GM12878 (cell line): ENCODE results near the gene RAD51B. TPM values are rescaled to one million over a fixed set of nuclear protein-coding genes. Genes with fewer than 3 reads are reported as not detected.

Experiments used
- ATAC-seq: fragments of 200-7000 bp; cut with Tn5 transposase; 3 replicates; pipeline ENCODE4 v1.9.1; 2020; ENCODE audit warnings: mild to moderate bottlenecking, moderate library complexity
- BruUV-seq: library from RNA; stranded (reverse); fragments of 400-500 nt; replicated peaks from 2 replicates; lab custom pipeline; 2021; lab: Mats Ljungman, UMichigan
- CTCF ChIA-PET: fragments of 300-600 bp; sonication (Branson Sonifier 250); formaldehyde crosslinking; extraction: SDS; loops from one replicate; lab custom pipeline; 2021; ENCODE audit warnings: inconsistent platforms; lab: Yijun Ruan, JAX
- POLR2A ChIA-PET: fragments of 350-600 bp; formaldehyde crosslinking; extraction: SDS; loops from one replicate; lab custom pipeline; 2021; ENCODE audit warnings: inconsistent platforms; lab: Charles Lee
- RAD21 ChIA-PET: fragments of 300-600 bp; sonication (Branson Sonifier 250); formaldehyde crosslinking; loops from one replicate; lab custom pipeline; 2023; ENCODE audit warnings: antibody characterized with exemption; ENCODE audit not compliant: unreplicated experiment; lab: Charles Lee
- SMC1A ChIA-PET: fragments of 300-600 bp; sonication (Branson Sonifier 250); formaldehyde crosslinking; loops from one replicate; lab custom pipeline; 2023; ENCODE audit not compliant: unreplicated experiment, uncharacterized antibody; lab: Charles Lee
- DNase-seq: peaks from one replicate; pipeline ENCODE4 v3.0.0-alpha.2; 2011; ENCODE audit warnings: low read depth, low spot score
- FAIRE-seq: peaks from 3 replicates; lab custom pipeline; 2011; peaks lifted over from hg19 to GRCh38; lab: Jason Lieb, UNC
- H2AFZ ChIP-seq: 2 replicates; pipeline ENCODE4 v1.6.0; 2011; ENCODE audit warnings: low read depth, low read length, control low read depth; ENCODE audit not compliant: control insufficient read depth
- H3K27ac ChIP-seq: 2 replicates; pipeline ENCODE4 v1.5.1; 2011; ENCODE audit warnings: control low read depth; ENCODE audit not compliant: control insufficient read depth, insufficient read depth
- H3K27me3 ChIP-seq, 2 experiments: replicated peaks in 1 of 2; 2 replicates each; pipeline versions ENCODE4 v1.6.0 to v1.6.1; 2011; ENCODE audit warnings: low read length in 1 of 2; ENCODE audit not compliant: control insufficient read depth in 2 of 2, insufficient read depth in 2 of 2
- H3K36me3 ChIP-seq, 2 experiments: 2 replicates each; pipeline ENCODE4 v1.5.1; 2011; ENCODE audit warnings: low read length in 1 of 2; ENCODE audit not compliant: control insufficient read depth in 2 of 2, insufficient read depth in 2 of 2
- H3K4me1 ChIP-seq: 2 replicates; pipeline ENCODE4 v1.6.1; 2011; ENCODE audit warnings: mild to moderate bottlenecking, low read length, moderate library complexity, mixed read lengths; ENCODE audit not compliant: control insufficient read depth, insufficient read depth
- H3K4me2 ChIP-seq: 2 replicates; pipeline ENCODE4 v1.6.0; 2011; ENCODE audit warnings: control low read depth; ENCODE audit not compliant: control insufficient read depth, insufficient read depth
- H3K4me3 ChIP-seq: fragments of 200-600 bp; sonication (generic); 2 replicates; pipeline ENCODE4 v1.5.1; 2016
- H3K79me2 ChIP-seq: 2 replicates; pipeline ENCODE4 v1.6.0; 2011; ENCODE audit warnings: low read length; ENCODE audit not compliant: control insufficient read depth, insufficient read depth
- H3K9ac ChIP-seq: 2 replicates; pipeline ENCODE4 v1.8.0; 2011; ENCODE audit warnings: low read length, control low read depth, mixed read lengths; ENCODE audit not compliant: control insufficient read depth, insufficient read depth
- H3K9me3 ChIP-seq: replicated peaks from 3 replicates; pipeline ENCODE4 v1.5.1; 2011; ENCODE audit warnings: mild to moderate bottlenecking, low read length; ENCODE audit not compliant: control insufficient read depth, insufficient read depth
- H4K20me1 ChIP-seq: 2 replicates; pipeline ENCODE4 v1.6.0; 2011; ENCODE audit not compliant: control insufficient read depth, insufficient read depth
- CBFB ChIP-seq: IDR thresholded peaks from 2 replicates; pipeline ENCODE4 v1.6.1; 2016; ENCODE audit warnings: antibody characterized with exemption, low read depth
- DPF2 ChIP-seq: fragments of 450-650 bp; IDR thresholded peaks from 2 replicates; pipeline ENCODE4 v1.6.1; 2017; ENCODE audit warnings: mild to moderate bottlenecking
- IRF5 ChIP-seq: fragments of 450-650 bp; IDR thresholded peaks from 2 replicates; pipeline ENCODE4 v1.6.1; 2017; ENCODE audit warnings: borderline replicate concordance
- KLF5 ChIP-seq: fragments of 450-650 bp; IDR thresholded peaks from 2 replicates; pipeline ENCODE4 v1.6.1; 2014; ENCODE audit warnings: mild to moderate bottlenecking; ENCODE audit not compliant: partially characterized antibody
- NKRF ChIP-seq: fragments of 450-650 bp; conservative IDR thresholded peaks from 2 replicates; pipeline ENCODE4 v1.6.1; 2017; ENCODE audit warnings: mild to moderate bottlenecking, moderate library complexity
- PAX5 ChIP-seq: IDR thresholded peaks from 2 replicates; pipeline ENCODE4 v1.6.1; 2011; ENCODE audit warnings: low read depth, low read length, borderline replicate concordance
- PAX8 ChIP-seq: fragments of 450-650 bp; IDR thresholded peaks from 2 replicates; pipeline ENCODE4 v1.6.1; 2017; ENCODE audit warnings: mild to moderate bottlenecking, moderate library complexity
- PRDM15 ChIP-seq: fragments of 450-650 bp; formaldehyde crosslinking; IDR thresholded peaks from 2 replicates; pipeline ENCODE4 v1.4.0; 2020; ENCODE audit warnings: mild to moderate bottlenecking, moderate library complexity
- REST ChIP-seq: IDR thresholded peaks from 2 replicates; pipeline ENCODE4 v1.6.1; 2012; ENCODE audit warnings: mild to moderate bottlenecking, low read depth, low read length
- SMC3 ChIP-seq: IDR thresholded peaks from 2 replicates; pipeline ENCODE4 v1.6.1; 2011; ENCODE audit warnings: low read length, improper control_type of control experiment, borderline replicate concordance
- ZBED1 ChIP-seq: IDR thresholded peaks from 2 replicates; pipeline ENCODE4 v1.6.1; 2016; ENCODE audit warnings: borderline replicate concordance
- ZNF207 ChIP-seq: fragments of 450-650 bp; IDR thresholded peaks from 2 replicates; pipeline ENCODE4 v1.6.1; 2014; ENCODE audit warnings: antibody characterized with exemption, mild to moderate bottlenecking, borderline replicate concordance
- WGBS: methylation state at CpG from one replicate; pipeline ENCODE4 v1.1.6; 2016; ENCODE audit warnings: low lambda C conversion rate; ENCODE audit not compliant: insufficient replicate concordance, insufficient coverage; ENCODE audit errors: missing lambda C conversion rate; 5-methylcytosine and 5-hydroxymethylcytosine counted together
- in situ Hi-C: fragments of 300-500 bp; cut with MboI; formaldehyde crosslinking; loops from 9 replicates; pipeline ENCODE4 v1.14.3; 2018; ENCODE audit warnings: mixed read lengths
- intact Hi-C: fragments of 100-400 bp; cut with micrococcal nuclease; formaldehyde crosslinking; loops from one replicate; pipeline ENCODE4 v1.14.2; 2022; ENCODE audit not compliant: unreplicated experiment
- polyA plus RNA-seq, 11 experiments: library from polyadenylated mRNA; depleted of rRNA in 4 of 11; unstranded in 6 of 11; stranded (reverse) in 5 of 11; fragments of >200 nt; fragmentation: Nextera tagmentation in 4 of 11; fragmentation: Illumina TruSeq in 1 of 11; extraction: Ambion mirVana in 4 of 11; extraction: Trizol in 1 of 11; gene quantifications; 1 replicate in 1 of 11; 2 replicates in 10 of 11; pipeline versions ENCODE4 v1.2.1 to v1.2.3, GENCODE V29; 2011 to 2016; ENCODE audit warnings: inconsistent platforms in 2 of 11, missing spikeins in 2 of 11, low read depth in 1 of 11
- total RNA-seq, 4 experiments: library from RNA; depleted of rRNA in 3 of 4; stranded (reverse); fragments of >200 nt in 3 of 4; fragmentation: Illumina TruSeq in 1 of 4; extraction: Trizol in 1 of 4; gene quantifications; 2 replicates each; pipeline versions ENCODE4 v1.2.1 to v1.2.3, GENCODE V29; 2013 to 2021

The RAD51B gene
- total and polyA plus RNA-seq, 10 of the 15 experiments (the other 5 are each of a cell fraction or from before 2014, with no cell fraction given) = 9.8 to 26.8 (median 21.3) TPM

GRCh38 chr14:68611599-68611998 is 792.0 kb downstream of the RAD51B start (continued):
- no peak for TF ChIP-seq ZNF207
- TF ChIP-seq ZBED1 = no peak

- no TSS peak for BruUV-seq
- Histone ChIP-seq H3K4me3 (no peak overlapping the region), H3K36me3 (no peaks in the 10 kb centered on the region), H3K4me1 (no peaks in the 10 kb centered on the region), H3K27me3 (no peaks in the 10 kb centered on the region), H3K9ac (no peak overlapping the region), H3K4me2 (no peak overlapping the region), H3K27ac (no peak overlapping the region), H4K20me1 (no peaks in the 10 kb centered on the region), H3K79me2 (no peaks in the 10 kb centered on the region), H2AFZ (no peak overlapping the region), H3K9me3 (peaks cover 9% of the 10 kb centered on the region)
- in situ Hi-C loops = no loop called here
- DNase-seq = no peak
- CTCF ChIA-PET = interaction anchor here (0.8 to 0.9 kb wide), 2 partner anchors 119 to 251 kb away, joined by 3 read pairs; no protein-coding TSS in a partner anchor
- SMC1A ChIA-PET = interaction anchor here (0.8 to 1.1 kb wide), 4 partner anchors 11 to 670 kb away, joined by 3 read pairs; no protein-coding TSS in a partner anchor
- FAIRE-seq = no peak
- ATAC-seq = no peak
- TF ChIP-seq KLF5 (no peak), IRF5 (no peak), PAX5 (no peak), NKRF (no peak), PAX8 (no peak), PRDM15 (CRISPR knock-in tag) (no peak), SMC3 (no peak), DPF2 (no peak), CBFB (no peak), REST (no peak)
- RAD21 ChIA-PET = no interaction called here
- POLR2A ChIA-PET = no interaction called here
- intact Hi-C loops = no loop called here
- WGBS = 83% methylated on average over 5 of the region's 5 CpGs
Observed at GRCh38 chr14:68612049-68612448, 792.5 kb downstream of the RAD51B start.
